Measurements from ENCODE around the gene KDM6A. TPM values are rescaled to one million over a fixed set of nuclear protein-coding genes. Genes with fewer than 3 reads are reported as not detected.

The KDM6A gene
- polyA plus RNA-seq, 1 of the 3 experiments (the other 2 are of a cell fraction), result 7.4 TPM

GRCh38 chrX:45083314-45083713 is 210.3 kb downstream of the KDM6A start:
- H3K9ac ChIP-seq, result no peak overlapping the region
- H3K9me3 ChIP-seq, result no peaks in the 10 kb centered on the region
- H3K27me3 ChIP-seq (ENCODE audit: insufficient read depth), result no peaks in the 10 kb centered on the region
- no peaks in the 10 kb centered on the region for H4K20me1 ChIP-seq (ENCODE audit: insufficient read depth)
- H2AFZ ChIP-seq (ENCODE audit: low read depth), result no peak overlapping the region
- H3K36me3 ChIP-seq (replicated peaks in 1 of 2; ENCODE audit: control insufficient read depth in 1 of 2, insufficient read depth in 2 of 2, low read length in 1 of 2), result peaks cover 42 to 61% of the 10 kb centered on the region in 2 experiments
- no peak overlapping the region for H3K4me3 ChIP-seq (ENCODE audit: low read depth in 2 of 2, low read length in 1 of 2)
- TF ChIP-seq EZH2phosphoT487 (IDR thresholded peaks at IDR 0.05; ENCODE audit: borderline replicate concordance, low read depth) (no peak), RXRA (IDR thresholded peaks at IDR 0.05; ENCODE audit: borderline replicate concordance, low read depth) (no peak), FOXJ3 (CRISPR knock-in tag; IDR thresholded peaks at IDR 0.05) (no peak), RCOR1 (IDR thresholded peaks at IDR 0.05; ENCODE audit: low read length) (no peak), PBX3 (IDR thresholded peaks at IDR 0.05) (no peak), ELF1 (IDR thresholded peaks at IDR 0.05) (no peak), CTCF (IDR thresholded peaks at IDR 0.05) (no peak), RFX5 (IDR thresholded peaks at IDR 0.05; ENCODE audit: low read length) (no peak), FOXM1 (IDR thresholded peaks at IDR 0.05; ENCODE audit: low read depth) (no peak), GATA2 (CRISPR knock-in tag; IDR thresholded peaks at IDR 0.05) (no peak), NRF1 (IDR thresholded peaks at IDR 0.05; ENCODE audit: low read depth, low read length) (no peak), USF1 (IDR thresholded peaks at IDR 0.05; ENCODE audit: borderline replicate concordance, low read depth) (no peak), USF2 (IDR thresholded peaks at IDR 0.05; ENCODE audit: borderline replicate concordance, low read depth, low read length) (no peak), IRF3 (IDR thresholded peaks at IDR 0.05; ENCODE audit: low read depth, low read length) (no peak), TCF12 (IDR thresholded peaks at IDR 0.05) (no peak), MAX (IDR thresholded peaks at IDR 0.05; ENCODE audit: low read depth) (no peak), NFIC (IDR thresholded peaks at IDR 0.05; ENCODE audit: borderline replicate concordance) (no peak)
- H3K27ac ChIP-seq (ENCODE audit: low read depth in 2 of 2, low read length in 1 of 2), result no peak overlapping the region
- no peak overlapping the region for H3K4me2 ChIP-seq
- no peak for DNase-seq
- 100% methylated on average over 2 of the region's 2 CpGs for WGBS (ENCODE audit: low lambda C conversion rate)
- H3F3A ChIP-seq (replicated peaks; ENCODE audit: insufficient read depth), result no peaks in the 10 kb centered on the region
- H3K79me2 ChIP-seq (ENCODE audit: insufficient read depth), result no peaks in the 10 kb centered on the region
- no peaks in the 10 kb centered on the region for H3K4me1 ChIP-seq (ENCODE audit: control insufficient read depth in 1 of 2, insufficient read depth in 2 of 2, low read depth in 1 of 2, low read length in 1 of 2)
- POLR2A ChIA-PET, result no interaction called here
- CTCF ChIA-PET, result no interaction called here
- no peaks in the 10 kb centered on the region for H3K9me2 ChIP-seq
